Stimulated activated CD4-positive, alpha-beta T cell treated with anti-CD3 and anti-CD28 coated beads, TNF-alpha, amount 100 ng/mL, for 48 hours (primary cell): ENCODE measurements around the gene ZMYM4.
"Not testable (repeated sequence)": the region's sequence is repeated elsewhere in the genome, so short reads cannot be mapped to it uniquely, and the experiment has no call there.

Source experiments
- DNase-seq, 3 donors: peaks; one replicate each; pipeline ENCODE4 v3.0.0-alpha.2; 2020; ENCODE audit warnings: low read depth in 3 of 3

ZMYM4 gene

GRCh38 chr1:35268282-35269200 lies at the start of gene ZMYM4:
ZMYM4 (plus strand) TSS chr1:35268709; CDS start chr1:35269047, 338 bp downstream.
- peak; percentile 78 to 88 (median 83) for DNase-seq

DNA sequence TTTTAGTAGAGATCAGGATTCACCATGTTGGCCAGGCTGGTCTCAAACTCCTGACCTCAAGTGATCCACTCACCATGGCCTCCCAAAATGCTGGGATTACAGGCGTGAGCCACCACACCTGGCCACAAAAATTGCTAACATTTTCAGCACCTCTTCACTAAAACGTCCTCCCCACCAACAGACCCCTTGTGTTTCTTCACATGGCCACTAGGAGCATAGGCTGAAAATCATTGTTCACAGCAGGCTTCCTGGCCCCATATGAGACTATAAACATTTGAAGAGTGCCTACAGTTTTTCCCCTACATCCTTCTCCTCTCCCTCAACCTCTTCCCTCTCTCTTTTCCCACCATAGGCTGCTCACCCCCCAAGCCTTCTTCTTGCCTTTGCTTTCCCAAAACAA lies 47.5 kb upstream of the ZMYM4 start:
- DNase-seq = no peak

DNA sequence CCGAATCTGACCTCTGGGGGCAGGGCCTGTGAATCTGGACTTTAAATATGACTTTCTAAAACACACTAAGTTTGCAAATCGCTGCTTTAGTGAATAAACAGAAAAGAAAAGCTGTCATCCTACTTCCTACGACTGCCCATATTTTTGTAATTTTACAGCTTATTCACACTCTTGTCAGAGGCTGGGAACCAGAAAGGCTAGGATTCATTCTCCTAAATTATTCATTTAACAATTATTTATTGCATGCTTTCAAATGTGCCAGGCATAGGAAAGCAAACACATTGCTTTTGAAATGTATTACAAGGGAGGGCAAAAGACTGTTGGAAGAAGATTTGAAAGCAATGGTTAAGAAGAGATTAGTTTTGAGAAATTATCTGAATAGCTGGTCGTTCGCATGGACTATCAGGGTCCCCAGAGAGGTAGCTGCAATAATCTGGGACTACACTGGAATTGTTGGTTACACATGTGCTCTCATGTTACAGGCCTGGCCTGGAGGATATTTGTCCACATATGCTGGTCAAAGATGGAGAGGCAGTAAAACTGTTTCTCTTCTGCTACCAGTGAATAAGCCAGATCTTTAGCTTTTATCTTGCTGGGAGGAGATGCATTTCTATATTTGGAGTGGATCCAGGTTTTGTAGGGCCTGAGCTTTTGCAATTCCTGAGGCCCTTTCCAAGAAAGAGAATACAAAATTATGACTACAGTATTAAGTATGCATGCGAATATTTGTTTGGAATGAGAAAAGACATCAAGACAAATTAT lies 46.0 kb upstream of the ZMYM4 start:
- no peak for DNase-seq

DNA sequence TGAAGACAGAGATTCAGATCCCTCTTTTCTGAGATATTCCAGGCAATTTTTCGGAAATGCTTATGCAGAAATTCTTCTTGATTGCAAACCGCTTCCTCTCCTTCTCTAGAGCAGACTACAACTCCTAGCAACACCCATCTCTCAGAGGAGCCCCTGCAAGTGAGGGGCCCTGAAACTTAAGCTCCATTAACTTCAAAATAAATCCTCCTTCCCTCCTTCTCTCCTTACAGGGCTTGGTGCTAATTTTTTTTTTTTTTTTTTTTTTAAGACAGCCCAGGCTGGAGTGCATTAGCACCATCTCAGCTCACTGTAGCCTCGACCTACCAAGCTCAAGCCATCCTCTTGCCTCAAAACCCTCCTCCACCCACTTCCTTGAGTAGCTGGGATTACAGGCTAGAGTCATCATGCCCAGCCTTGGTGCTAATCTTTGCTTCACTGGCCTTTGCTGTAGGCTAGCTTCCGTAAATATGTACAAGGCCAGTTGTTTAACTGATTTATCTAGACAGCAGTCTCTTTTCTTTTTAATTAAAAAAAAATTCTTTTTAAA lies 45.4 kb upstream of the ZMYM4 start:
- no peak for DNase-seq

DNA sequence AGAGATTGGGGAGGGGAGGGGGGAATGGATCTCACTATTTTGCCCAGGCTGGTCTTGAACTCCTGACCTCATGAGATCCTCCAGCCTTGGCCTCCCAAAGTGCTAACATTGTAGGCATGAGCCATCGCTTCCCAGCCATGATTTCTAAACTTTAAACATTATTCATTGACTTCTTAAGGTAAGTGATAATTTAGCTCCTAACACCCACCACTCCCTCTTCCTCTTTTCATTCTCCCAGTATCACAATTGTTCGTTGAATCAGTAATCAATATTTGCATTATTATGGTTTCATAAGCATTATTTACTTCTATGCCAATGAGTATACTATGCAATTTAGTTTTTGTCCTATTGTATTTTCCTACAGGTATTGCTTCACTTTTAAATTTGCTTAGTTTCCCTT lies 42.0 kb upstream of the ZMYM4 start:
- no peak for DNase-seq

- no peak for DNase-seq
Observed at GRCh38 chr1:35229587-35230360, 38.7 kb upstream of the ZMYM4 start.

DNA sequence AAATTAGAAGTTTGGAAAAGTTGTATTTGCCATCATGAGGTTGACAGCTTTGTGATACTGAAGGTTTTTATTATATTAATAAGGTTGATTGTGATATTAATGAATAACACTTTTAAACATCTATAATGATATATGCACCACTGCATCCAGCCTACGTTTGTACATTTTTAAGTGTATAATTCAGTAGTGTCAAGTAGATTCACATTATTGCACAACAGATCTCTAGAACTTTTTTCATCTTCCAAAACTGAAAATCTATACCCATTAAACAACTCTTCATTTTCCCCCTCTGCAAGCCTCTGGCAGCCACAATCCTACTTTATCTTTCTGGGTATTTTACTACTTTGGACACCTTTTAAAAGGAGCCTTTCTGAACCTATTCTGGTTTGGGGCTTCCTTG lies 37.2 kb upstream of the ZMYM4 start:
- no peak for DNase-seq

GRCh38 chr1:35236772-35237171 lies 31.7 kb upstream of the ZMYM4 start:
- not testable (repeated sequence) for DNase-seq

GRCh38 chr1:35243691-35244090 lies 24.8 kb upstream of the ZMYM4 start:
- no peak for DNase-seq

DNA sequence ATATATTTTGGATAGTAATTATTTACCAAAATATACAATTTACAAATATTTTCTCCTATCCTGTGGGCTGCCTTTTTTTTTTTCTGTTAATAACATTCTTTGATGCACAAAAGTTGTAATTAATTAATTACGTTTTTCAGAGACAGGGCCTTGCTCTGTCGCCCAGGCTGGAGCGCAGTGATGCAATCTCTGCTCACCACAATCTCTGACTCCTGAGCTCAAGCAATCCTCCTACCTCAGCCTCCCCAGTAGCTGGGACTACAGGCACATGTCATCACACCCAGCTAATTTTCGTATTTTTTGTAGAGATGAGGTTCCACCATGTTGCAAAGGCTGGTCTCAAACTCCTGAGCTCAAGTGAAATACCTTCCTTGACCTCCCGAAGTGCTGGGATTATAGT lies 21.3 kb upstream of the ZMYM4 start:
- DNase-seq = no peak

DNA sequence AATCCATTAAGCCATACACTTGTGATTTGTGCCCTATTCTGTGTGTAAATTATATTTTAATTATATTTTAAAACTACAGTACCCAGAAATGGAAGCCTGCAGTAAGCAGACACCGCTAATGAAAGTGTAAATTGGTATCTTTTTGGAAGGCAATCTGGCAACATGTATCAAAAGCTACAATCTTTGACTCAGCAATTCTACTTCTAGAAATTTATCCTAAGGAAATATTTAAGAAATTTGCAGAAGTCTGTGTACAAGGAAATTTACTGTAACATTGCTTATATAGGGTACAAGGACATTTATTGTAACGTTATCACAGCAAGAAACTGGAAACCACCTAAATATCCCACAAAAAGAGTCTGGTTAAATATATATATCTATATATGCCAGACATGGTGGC lies 14.6 kb upstream of the ZMYM4 start:
- DNase-seq = no peak

GRCh38 chr1:35255276-35255675 lies 13.2 kb upstream of the ZMYM4 start:
- no peak for DNase-seq

GRCh38 chr1:35259561-35259960 lies 8.9 kb upstream of the ZMYM4 start:
- DNase-seq = no peak

GRCh38 chr1:35261412-35262120 lies 6.9 kb upstream of the ZMYM4 start:
- DNase-seq = no peak

- no peak for DNase-seq
Observed at GRCh38 chr1:35264035-35264434, 4.5 kb upstream of the ZMYM4 start.

GRCh38 chr1:35264871-35265270 lies 3.6 kb upstream of the ZMYM4 start:
- DNase-seq = no peak

DNA sequence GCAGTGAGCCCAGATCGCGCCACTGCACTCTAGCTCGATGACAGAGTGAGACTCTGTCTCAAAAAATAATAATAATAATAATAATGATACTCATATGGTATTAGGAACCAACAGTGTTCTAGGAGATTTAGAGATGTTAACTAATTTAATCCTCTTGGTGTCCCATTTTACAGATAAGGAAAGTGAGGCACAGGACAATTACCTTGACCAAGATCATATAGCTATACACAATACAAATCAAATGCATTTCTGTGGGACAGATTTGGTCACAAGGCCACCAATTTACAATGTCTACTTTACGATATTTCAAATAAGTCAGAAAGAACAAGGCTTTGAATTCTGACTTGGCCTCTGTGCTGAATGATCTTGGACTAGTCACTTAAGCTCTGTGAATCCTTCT lies 2.2 kb upstream of the ZMYM4 start:
- no peak for DNase-seq

DNA sequence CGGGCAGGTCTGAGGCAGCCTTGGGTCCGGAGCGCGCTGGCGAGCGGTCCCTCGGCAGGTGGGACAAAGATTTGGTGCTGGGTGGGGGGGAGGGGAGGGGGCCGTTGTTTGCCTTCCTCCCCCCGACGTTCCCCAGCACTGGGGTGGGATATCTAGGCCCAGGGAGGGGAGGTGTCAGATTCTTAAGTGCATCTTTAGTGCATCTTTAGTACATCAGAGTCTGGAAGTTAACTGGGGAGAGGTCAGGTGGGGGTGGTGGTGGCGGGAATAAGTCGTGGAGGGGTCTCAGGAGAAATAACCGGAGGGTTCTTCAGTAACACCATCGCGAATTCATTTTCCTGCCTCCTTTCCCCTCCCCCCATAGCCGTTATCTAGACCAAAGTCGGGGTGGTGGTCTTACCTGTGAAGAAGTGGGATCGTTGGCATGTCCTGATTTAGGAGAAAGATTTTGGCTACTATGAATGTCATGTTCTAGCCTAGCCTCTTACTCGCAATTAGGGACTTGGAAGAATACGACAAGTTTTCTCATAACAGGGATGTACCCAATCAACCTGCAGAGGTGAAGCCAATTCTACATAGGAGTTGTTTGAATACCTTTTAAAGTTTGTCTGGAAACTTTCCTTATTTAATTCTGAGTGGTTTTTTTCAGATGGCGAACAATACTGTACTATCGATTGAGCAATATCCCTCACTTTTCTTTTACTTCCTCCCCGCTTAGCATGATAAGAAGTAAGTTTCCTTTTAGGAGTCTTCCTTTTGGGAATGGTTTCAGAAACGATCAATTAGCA lies 886 bp downstream of the ZMYM4 start:
- peak in 1 of 3 donors; percentile 10 for DNase-seq

DNA sequence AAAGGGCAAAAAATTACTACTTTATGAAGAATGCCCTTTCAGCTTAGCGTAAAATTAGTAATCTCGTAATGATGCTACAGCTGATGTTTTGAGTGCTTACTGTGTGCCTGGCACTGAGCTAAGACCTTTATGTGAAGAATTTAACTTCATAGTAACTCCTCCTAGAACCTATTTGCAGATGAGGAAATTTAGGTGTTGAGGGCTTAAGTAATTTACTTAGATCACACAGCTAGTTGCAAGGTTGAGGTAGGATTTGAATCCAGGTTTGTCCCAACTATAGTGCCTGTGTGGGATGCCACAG lies 1.4 kb downstream of the ZMYM4 start:
- DNase-seq = no peak

- DNase-seq = no peak
Observed at GRCh38 chr1:35270836-35271235, 2.3 kb downstream of the ZMYM4 start.

GRCh38 chr1:35274197-35274596 lies 5.7 kb downstream of the ZMYM4 start:
- DNase-seq = no peak
